Activated naive CD4-positive, alpha-beta T cell treated with anti-CD3 and anti-CD28 coated beads, Interleukin-2, amount 10 ng/mL, durations not matched to agents 7 days and 5 days (primary cell): ENCODE data around the gene GPRIN1.
"Not testable (repeated sequence)": the region's sequence is repeated elsewhere in the genome, so short reads cannot be mapped to it uniquely, and the experiment has no call there.

ENCODE experiments used
- CTCF ChIA-PET: fragments of 350-600 bp; sonication (Branson Sonifier 250); formaldehyde crosslinking; loops from one replicate; lab custom pipeline; 2021; ENCODE audit warnings: antibody characterized with exemption; lab: Charles Lee
- DNase-seq: peaks from one replicate; pipeline ENCODE4 v3.0.0-alpha.2; 2020
- H3K27ac Mint-ChIP-seq: one replicate; pipeline ENCODE4 v1.8.0; 2021; ENCODE audit warnings: mild to moderate bottlenecking, moderate library complexity, mixed read lengths
- H3K27me3 Mint-ChIP-seq: one replicate; pipeline ENCODE4 v1.8.0; 2021; ENCODE audit warnings: mild to moderate bottlenecking, mixed read lengths
- H3K36me3 Mint-ChIP-seq: one replicate; pipeline ENCODE4 v1.8.0; 2021; ENCODE audit warnings: mixed read lengths
- H3K4me1 Mint-ChIP-seq: one replicate; pipeline ENCODE4 v1.8.0; 2021; ENCODE audit warnings: mixed read lengths
- H3K4me3 Mint-ChIP-seq: one replicate; pipeline ENCODE4 v1.8.0; 2021; ENCODE audit warnings: mild to moderate bottlenecking, moderate library complexity, mixed read lengths
- H3K9me3 Mint-ChIP-seq: one replicate; pipeline ENCODE4 v1.8.0; 2021; ENCODE audit warnings: mixed read lengths

The GPRIN1 gene

GRCh38 chr5:176592573-176592972 is 17.4 kb downstream of the GPRIN1 start:
- CTCF ChIA-PET: no interaction called here
- Mint-ChIP-seq H3K27ac (no peak overlapping the region), H3K4me1 (peaks cover 9% of the 10 kb centered on the region), H3K27me3 (peaks cover 34% of the 10 kb centered on the region), H3K4me3 (no peak overlapping the region), H3K9me3 (peaks cover 6% of the 10 kb centered on the region), H3K36me3 (no peaks in the 10 kb centered on the region)
- DNase-seq: no peak

DNA sequence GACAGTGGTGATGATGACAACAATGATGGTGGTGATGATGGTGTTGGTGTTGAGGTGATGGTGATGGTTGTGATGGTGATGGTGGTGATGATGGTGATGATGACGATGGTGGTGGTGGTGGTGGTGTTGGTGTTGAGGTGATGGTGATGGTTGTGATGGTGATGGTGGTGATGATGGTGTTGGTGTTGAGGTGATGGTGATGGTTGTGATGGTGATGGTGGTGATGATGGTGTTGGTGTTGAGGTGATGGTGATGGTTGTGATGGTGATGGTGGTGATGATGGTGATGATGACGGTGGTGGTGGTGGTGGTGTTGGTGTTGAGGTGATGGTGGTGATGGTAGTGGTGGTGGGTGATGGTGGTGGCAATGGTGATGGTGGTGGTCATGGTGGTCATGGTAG is 18.3 kb downstream of the GPRIN1 start:
- DNase-seq, CTCF ChIA-PET, H3K4me3 Mint-ChIP-seq, H3K27ac Mint-ChIP-seq, H3K4me1 Mint-ChIP-seq, H3K9me3 Mint-ChIP-seq, H3K36me3 Mint-ChIP-seq: not testable (repeated sequence)
- peaks cover 31% of the 10 kb centered on the region for H3K27me3 Mint-ChIP-seq

DNA sequence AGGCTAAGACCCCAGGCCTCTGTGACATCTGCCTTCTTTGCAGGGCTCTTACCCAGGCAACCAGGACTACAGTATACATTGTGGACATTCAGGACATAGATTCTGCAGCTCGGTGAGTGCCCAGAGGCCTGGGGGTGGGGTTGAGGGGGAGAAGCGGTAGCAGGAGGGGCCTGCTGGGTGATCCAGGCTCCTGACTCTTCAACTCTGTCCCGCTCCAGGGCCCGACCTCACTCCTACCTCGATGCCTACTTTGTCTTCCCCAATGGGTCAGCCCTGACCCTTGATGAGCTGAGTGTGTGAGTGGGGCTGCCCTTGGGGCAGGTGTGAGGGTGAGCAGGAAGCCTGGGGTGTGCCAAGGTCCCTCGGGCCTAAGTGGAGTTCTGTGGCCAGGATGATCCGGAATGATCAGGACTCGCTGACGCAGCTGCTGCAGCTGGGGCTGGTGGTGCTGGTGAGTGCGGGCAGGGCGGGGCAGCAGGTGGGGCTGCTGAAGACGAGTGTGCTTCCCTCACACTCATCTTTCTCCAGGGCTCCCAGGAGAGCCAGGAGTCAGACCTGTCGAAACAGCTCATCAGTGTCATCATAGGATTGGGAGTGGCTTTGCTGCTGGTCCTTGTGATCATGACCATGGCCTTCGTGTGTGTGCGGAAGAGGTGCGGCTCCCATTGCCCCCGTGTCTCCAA is 19.8 kb downstream of the GPRIN1 start:
- peaks cover 2% of the 10 kb centered on the region for H3K4me1 Mint-ChIP-seq
- no peak overlapping the region for H3K4me3 Mint-ChIP-seq
- DNase-seq: no peak
- peaks cover 14% of the 10 kb centered on the region for H3K9me3 Mint-ChIP-seq
- CTCF ChIA-PET: no interaction called here
- H3K27ac Mint-ChIP-seq: no peak overlapping the region
- peaks cover 18% of the 10 kb centered on the region for H3K27me3 Mint-ChIP-seq
- H3K36me3 Mint-ChIP-seq: peaks cover 4% of the 10 kb centered on the region

DNA sequence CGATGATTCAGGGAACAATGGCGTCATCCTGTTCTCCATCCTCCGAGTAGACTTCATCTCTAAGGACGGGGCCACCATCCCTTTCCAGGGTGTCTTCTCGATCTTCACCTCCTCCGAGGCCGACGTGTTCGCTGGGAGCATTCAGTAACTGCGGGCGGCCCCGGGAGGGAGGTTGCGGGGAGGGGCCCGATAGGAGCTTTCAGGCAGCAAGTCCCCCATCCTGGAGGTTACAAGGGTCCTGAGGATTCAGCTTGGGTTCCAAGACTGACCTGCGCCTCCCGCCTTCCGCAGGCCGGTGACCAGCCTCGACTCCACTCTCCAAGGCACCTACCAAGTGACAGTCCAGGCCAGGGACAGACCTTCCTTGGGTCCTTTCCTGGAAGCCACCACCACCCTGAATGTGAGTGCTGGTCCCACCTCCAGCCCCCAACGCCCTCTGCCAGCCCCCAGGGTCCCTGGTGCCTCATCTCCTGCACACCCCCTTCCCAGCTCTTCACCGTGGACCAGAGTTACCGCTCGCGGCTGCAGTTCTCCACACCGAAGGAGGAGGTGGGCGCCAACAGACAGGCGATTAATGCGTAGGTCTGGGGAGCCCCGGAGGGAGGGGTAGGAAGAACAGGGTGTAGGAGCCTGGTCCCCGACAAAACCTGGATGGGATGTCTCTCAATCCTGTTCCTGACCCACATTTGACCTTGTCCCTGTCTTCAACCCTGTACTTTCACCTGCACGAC is 20.8 kb downstream of the GPRIN1 start:
- Mint-ChIP-seq H3K4me1 (no peaks in the 10 kb centered on the region), H3K27me3 (peaks cover 8% of the 10 kb centered on the region), H3K27ac (no peak overlapping the region), H3K36me3 (peaks cover 5% of the 10 kb centered on the region), H3K9me3 (peaks cover 19% of the 10 kb centered on the region), H3K4me3 (no peak overlapping the region)
- CTCF ChIA-PET: no interaction called here
- DNase-seq: no peak

GRCh38 chr5:176588297-176588696 is 21.7 kb downstream of the GPRIN1 start:
- H3K27me3 Mint-ChIP-seq: no peaks in the 10 kb centered on the region
- no peak overlapping the region for H3K4me3 Mint-ChIP-seq
- H3K27ac Mint-ChIP-seq: no peak overlapping the region
- CTCF ChIA-PET: interaction anchor here (0.6 kb wide), 1 partner anchor 186 kb away, joined by 3 read pairs; no protein-coding TSS in a partner anchor
- H3K36me3 Mint-ChIP-seq: peaks cover 5% of the 10 kb centered on the region
- no peaks in the 10 kb centered on the region for H3K4me1 Mint-ChIP-seq
- H3K9me3 Mint-ChIP-seq: peaks cover 26% of the 10 kb centered on the region
- DNase-seq: no peak

- H3K4me1 Mint-ChIP-seq: no peaks in the 10 kb centered on the region
- no peak overlapping the region for H3K4me3 Mint-ChIP-seq
- DNase-seq: no peak
- CTCF ChIA-PET: interaction anchor here (1.5 kb wide), 2 partner anchors 9 to 13 kb away, joined by 4 to 6 read pairs; no protein-coding TSS in a partner anchor
- H3K27me3 Mint-ChIP-seq: peaks cover 8% of the 10 kb centered on the region
- H3K9me3 Mint-ChIP-seq: peaks cover 26% of the 10 kb centered on the region
- H3K27ac Mint-ChIP-seq: no peak overlapping the region
- peaks cover 5% of the 10 kb centered on the region for H3K36me3 Mint-ChIP-seq
These were observed 22.6 kb downstream of the GPRIN1 start for GRCh38 chr5:176587398-176587797.

GRCh38 chr5:176583076-176583475 is 26.9 kb downstream of the GPRIN1 start:
- H3K4me3 Mint-ChIP-seq: no peak overlapping the region

DNA sequence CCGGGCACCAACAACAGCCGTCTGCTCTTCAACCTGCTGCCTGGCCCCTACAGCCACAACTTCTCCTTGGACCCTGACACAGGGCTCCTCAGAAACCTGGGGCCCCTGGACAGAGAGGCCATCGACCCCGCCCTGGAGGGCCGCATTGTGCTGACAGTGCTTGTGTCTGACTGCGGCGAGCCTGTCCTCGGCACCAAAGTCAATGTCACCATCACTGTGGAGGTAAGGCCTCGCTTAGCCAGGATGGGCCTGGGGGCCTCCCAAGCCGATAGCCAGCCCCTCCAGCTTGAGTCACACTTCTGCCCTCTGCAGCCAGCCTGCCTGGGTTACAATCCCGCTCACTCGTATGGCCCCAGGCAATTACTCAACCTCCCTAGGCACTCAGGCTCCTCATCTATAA is 28.6 kb downstream of the GPRIN1 start:
- H3K9me3 Mint-ChIP-seq: peaks cover 20% of the 10 kb centered on the region
- H3K4me1 Mint-ChIP-seq: no peaks in the 10 kb centered on the region
- CTCF ChIA-PET: no interaction called here
- peaks cover 5% of the 10 kb centered on the region for H3K36me3 Mint-ChIP-seq
- no peak overlapping the region for H3K27ac Mint-ChIP-seq
- DNase-seq: no peak
- H3K27me3 Mint-ChIP-seq: peaks cover 14% of the 10 kb centered on the region
- H3K4me3 Mint-ChIP-seq: no peak overlapping the region

More at GRCh38 chr5:176583076-176583475, 26.9 kb downstream of the GPRIN1 start:
- DNase-seq: no peak
- Mint-ChIP-seq H3K36me3 (peaks cover 5% of the 10 kb centered on the region), H3K4me1 (no peaks in the 10 kb centered on the region), H3K27me3 (peaks cover 14% of the 10 kb centered on the region), H3K27ac (no peak overlapping the region), H3K9me3 (peaks cover 22% of the 10 kb centered on the region)
- CTCF ChIA-PET: interaction anchor here (1.1 to 1.2 kb wide), 2 partner anchors 9 to 13 kb away, joined by 3 read pairs; no protein-coding TSS in a partner anchor

GRCh38 chr5:176579323-176579722 is 30.6 kb downstream of the GPRIN1 start:
- Mint-ChIP-seq H3K4me3 (no peak overlapping the region), H3K27me3 (peaks cover 14% of the 10 kb centered on the region), H3K36me3 (no peaks in the 10 kb centered on the region), H3K4me1 (peaks cover under 1% of the 10 kb centered on the region), H3K27ac (no peak overlapping the region), H3K9me3 (peaks cover 8% of the 10 kb centered on the region)
- DNase-seq: no peak
- CTCF ChIA-PET: interaction anchor here (0.7 to 2.2 kb wide), 3 partner anchors 9 to 163 kb away, joined by 3 to 13 read pairs (median 4); partner anchors contain the start of gene CLTB

DNA sequence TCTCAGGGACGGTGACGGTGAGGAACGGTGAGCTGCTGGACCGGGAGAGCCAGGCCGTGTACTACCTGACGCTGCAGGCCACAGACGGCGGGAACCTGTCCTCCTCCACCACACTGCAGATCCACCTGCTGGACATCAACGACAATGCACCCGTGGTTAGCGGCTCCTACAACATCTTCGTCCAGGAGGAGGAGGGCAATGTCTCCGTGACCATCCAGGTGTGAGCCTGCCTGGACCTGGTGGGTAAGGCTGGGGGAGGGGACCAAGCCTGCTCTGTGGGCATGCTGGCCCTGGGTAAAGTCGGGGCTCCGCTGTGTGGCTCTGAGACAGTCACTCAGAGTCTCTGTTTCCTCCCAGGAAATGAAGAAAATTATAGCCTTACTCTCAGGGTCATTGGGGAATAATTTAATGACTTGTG is 31.6 kb downstream of the GPRIN1 start:
- H3K27ac Mint-ChIP-seq: no peak overlapping the region

DNA sequence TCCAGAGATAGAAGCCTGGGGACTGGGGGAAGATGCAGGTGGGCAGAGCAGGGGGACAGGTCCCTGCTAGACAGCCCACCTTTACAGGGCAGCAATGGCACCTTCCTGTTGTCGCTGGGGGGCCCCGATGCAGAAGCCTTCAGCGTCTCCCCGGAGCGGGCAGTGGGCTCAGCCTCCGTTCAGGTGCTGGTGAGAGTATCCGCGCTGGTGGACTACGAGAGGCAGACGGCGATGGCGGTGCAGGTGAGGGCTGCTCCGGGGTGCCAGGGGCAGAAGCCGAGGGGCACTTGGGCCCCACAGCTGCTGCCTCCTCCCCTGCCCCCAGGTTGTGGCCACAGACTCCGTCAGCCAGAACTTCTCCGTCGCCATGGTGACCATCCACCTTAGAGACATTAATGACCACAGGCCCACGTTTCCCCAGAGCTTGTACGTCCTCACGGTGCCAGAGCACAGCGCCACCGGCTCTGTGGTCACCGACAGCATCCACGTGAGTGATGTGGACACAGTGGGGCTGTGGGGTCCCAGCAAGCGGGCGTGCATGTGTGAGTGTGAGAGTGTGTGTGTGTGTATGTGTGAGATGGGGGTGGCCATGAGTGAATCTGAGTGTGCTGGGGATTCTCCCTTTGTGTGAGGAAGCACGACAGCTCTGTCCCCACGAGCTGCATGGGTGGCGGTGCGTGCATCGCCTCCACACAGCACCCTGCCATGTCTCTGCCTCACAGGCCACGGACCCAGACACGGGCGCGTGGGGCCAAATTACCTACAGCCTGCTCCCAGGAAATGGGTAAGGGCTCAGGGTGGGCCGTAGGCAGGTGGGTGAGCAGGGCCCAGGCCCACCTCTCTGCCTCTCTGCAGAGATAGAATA is 32.4 kb downstream of the GPRIN1 start:
- Mint-ChIP-seq H3K4me1 (peaks cover 7% of the 10 kb centered on the region), H3K9me3 (no peaks in the 10 kb centered on the region), H3K27me3 (peaks cover 19% of the 10 kb centered on the region), H3K4me3 (no peak overlapping the region), H3K36me3 (no peaks in the 10 kb centered on the region), H3K27ac (no peak overlapping the region)
- CTCF ChIA-PET: interaction anchor here (0.6 to 2.2 kb wide), 2 partner anchors 161 to 248 kb away, joined by 4 to 13 read pairs; partner anchors contain the start of gene CLTB
- DNase-seq: no peak

More for the DNA sequence above, 31.6 kb downstream of the GPRIN1 start:
- H3K36me3 Mint-ChIP-seq: no peaks in the 10 kb centered on the region
- CTCF ChIA-PET: interaction anchor here (2.2 kb wide), 1 partner anchor 162 kb away, joined by 13 read pairs; the partner anchor contains the start of gene CLTB
- no peaks in the 10 kb centered on the region for H3K9me3 Mint-ChIP-seq
- no peak overlapping the region for H3K4me3 Mint-ChIP-seq
- peaks cover 18% of the 10 kb centered on the region for H3K27me3 Mint-ChIP-seq
- DNase-seq: peak; percentile 63
- peaks cover 7% of the 10 kb centered on the region for H3K4me1 Mint-ChIP-seq

DNA sequence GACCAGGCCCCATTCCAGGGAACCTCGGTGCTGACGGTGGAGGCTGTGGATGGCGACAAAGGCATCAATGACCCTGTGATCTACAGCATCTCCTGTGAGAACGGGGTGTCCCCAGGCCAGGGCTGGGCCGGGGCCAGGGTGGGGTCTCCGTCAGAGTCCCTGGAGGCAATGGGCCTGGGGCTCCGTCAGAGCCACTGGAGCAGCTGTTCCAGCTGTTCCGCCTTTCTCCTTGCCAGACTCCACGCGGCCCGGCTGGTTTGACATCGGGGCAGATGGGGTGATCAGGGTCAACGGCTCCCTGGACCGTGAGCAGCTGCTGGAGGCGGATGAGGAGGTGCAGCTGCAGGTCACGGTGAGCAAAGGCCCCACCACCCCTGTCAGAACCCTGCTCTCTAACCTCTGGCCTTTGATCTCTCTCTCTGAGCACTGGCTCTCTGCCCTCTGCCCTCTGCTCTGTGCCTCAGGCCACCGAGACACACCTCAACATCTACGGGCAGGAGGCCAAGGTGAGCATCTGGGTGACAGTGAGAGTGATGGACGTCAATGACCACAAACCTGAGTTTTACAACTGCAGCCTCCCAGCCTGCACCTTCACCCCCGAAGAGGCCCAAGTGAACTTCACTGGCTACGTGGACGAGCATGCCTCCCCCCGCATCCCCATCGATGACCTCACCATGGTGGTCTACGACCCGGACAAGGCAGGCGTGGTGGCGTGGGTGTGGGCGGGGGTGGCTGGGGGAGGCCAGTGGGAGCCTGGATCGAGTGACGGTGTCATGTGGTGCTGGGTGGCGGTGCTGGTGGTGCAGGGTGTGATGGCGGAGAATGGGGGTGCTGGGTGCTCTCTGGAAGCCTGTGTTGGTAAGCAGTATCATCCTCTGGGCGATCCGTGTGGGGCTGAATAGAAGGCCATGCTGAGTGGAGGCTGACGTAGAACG is 34.2 kb downstream of the GPRIN1 start:
- Mint-ChIP-seq H3K27ac (no peak overlapping the region), H3K4me3 (no peak overlapping the region), H3K9me3 (no peaks in the 10 kb centered on the region), H3K36me3 (no peaks in the 10 kb centered on the region), H3K27me3 (peaks cover 31% of the 10 kb centered on the region), H3K4me1 (peaks cover 7% of the 10 kb centered on the region)
- DNase-seq: no peak
- CTCF ChIA-PET: no interaction called here

- Mint-ChIP-seq H3K36me3 (no peaks in the 10 kb centered on the region), H3K27me3 (peaks cover 37% of the 10 kb centered on the region), H3K27ac (no peak overlapping the region), H3K4me3 (no peak overlapping the region), H3K4me1 (peaks cover 7% of the 10 kb centered on the region), H3K9me3 (no peaks in the 10 kb centered on the region)
- DNase-seq: no peak
- CTCF ChIA-PET: interaction anchor here (0.9 to 2.8 kb wide), 4 partner anchors 12 to 158 kb away, joined by 3 to 12 read pairs (median 7); partner anchors contain the start of gene CLTB
These were observed 34.9 kb downstream of the GPRIN1 start for GRCh38 chr5:176575066-176575465.
